ENCODE results near the gene TMEM98. TPM values are rescaled to one million over a fixed set of nuclear protein-coding genes. Genes with fewer than 3 reads are reported as not detected.
"Not testable (repeated sequence)": the region's sequence is repeated elsewhere in the genome, so short reads cannot be mapped to it uniquely, and the experiment has no call there.

TMEM98 gene
- total and polyA plus RNA-seq, 2 donors from 2014 or later = 44.0 to 57.1 TPM

DNA sequence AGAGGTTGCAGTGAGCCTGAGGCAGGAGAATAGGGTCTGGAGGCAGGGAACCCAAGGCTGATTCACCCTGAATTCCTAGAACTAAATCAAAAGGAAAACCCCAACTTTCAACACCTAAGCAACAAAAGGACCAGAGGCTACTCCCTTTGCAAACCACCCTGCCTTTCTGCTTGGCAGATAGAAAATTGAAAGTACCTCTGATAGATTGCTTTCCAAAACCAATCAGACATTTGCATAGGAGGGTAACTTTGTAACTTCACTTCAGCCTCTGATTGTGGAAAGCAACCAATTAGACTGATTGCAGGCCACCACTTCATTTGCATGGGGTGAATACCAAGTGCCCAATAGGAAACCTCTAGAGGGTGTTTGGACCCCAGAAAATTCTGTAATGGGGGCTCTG is 10.9 kb upstream of the TMEM98 start:
- Histone ChIP-seq H3K27me3 (ENCODE audit: control insufficient read depth, insufficient read depth, low read length) (no peaks in the 10 kb centered on the region), H3K27ac (ENCODE audit: low read depth in 2 of 2, low read length in 2 of 2) (no peak overlapping the region), H3K4me3 (ENCODE audit: low read length in 3 of 3) (no peak overlapping the region), H3K9ac (ENCODE audit: low read length in 3 of 3) (no peak overlapping the region), H3K4me1 (ENCODE audit: control insufficient read depth in 2 of 3, insufficient read depth in 2 of 3, low read depth in 1 of 3, low read length in 3 of 3) (no peaks in the 10 kb centered on the region), H3K36me3 (ENCODE audit: control insufficient read depth in 2 of 3, insufficient read depth in 3 of 3, low read length in 3 of 3) (no peaks in the 10 kb centered on the region), H3K9me3 (ENCODE audit: control insufficient read depth in 2 of 3, insufficient read depth in 1 of 3, low read length in 3 of 3) (no peaks in the 10 kb centered on the region)
- TF ChIP-seq, protein P1, sequence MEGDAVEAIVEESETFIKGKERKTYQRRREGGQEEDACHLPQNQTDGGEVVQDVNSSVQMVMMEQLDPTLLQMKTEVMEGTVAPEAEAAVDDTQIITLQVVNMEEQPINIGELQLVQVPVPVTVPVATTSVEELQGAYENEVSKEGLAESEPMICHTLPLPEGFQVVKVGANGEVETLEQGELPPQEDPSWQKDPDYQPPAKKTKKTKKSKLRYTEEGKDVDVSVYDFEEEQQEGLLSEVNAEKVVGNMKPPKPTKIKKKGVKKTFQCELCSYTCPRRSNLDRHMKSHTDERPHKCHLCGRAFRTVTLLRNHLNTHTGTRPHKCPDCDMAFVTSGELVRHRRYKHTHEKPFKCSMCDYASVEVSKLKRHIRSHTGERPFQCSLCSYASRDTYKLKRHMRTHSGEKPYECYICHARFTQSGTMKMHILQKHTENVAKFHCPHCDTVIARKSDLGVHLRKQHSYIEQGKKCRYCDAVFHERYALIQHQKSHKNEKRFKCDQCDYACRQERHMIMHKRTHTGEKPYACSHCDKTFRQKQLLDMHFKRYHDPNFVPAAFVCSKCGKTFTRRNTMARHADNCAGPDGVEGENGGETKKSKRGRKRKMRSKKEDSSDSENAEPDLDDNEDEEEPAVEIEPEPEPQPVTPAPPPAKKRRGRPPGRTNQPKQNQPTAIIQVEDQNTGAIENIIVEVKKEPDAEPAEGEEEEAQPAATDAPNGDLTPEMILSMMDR (IDR thresholded peaks at IDR 0.05; ENCODE audit: borderline replicate concordance, extremely low read depth, insufficient read depth) = no peak
- DNase-seq = no peak
- no peak for FAIRE-seq
- intact Hi-C loops (cut with DNase I) = no loop called here

DNA sequence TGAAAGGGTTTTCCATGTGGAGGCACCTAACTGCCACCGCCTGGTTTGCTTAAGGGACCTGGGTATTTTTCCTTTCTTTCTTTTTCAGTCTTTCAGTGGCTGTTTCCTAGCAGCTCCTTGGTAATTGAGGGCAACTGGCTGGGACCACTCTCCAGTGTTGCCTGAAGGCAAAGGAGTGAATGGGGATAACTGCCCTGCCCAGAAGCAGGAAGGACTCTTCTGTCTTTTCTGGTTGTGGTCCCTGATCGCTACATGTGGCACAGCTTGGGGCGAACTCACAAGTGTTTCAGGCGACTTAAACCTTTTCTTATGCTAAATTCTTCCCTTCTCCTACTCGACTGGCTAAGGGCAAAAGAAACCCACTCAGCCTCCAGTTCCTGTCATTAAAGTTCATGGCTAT is 10.1 kb upstream of the TMEM98 start:
- DNase-seq (no peak), FAIRE-seq (no peak)
- Histone ChIP-seq H3K36me3 (ENCODE audit: control insufficient read depth in 2 of 3, insufficient read depth in 3 of 3, low read length in 3 of 3) (no peaks in the 10 kb centered on the region), H3K4me1 (ENCODE audit: control insufficient read depth in 2 of 3, insufficient read depth in 2 of 3, low read depth in 1 of 3, low read length in 3 of 3) (no peaks in the 10 kb centered on the region), H3K9me3 (ENCODE audit: control insufficient read depth in 2 of 3, insufficient read depth in 1 of 3, low read length in 3 of 3) (no peaks in the 10 kb centered on the region), H3K27me3 (ENCODE audit: control insufficient read depth, insufficient read depth, low read length) (no peaks in the 10 kb centered on the region), H3K9ac (ENCODE audit: low read length in 3 of 3) (no peak overlapping the region), H3K27ac (ENCODE audit: low read depth in 2 of 2, low read length in 2 of 2) (no peak overlapping the region), H3K4me3 (ENCODE audit: low read length in 3 of 3) (no peak overlapping the region)
- intact Hi-C loops (cut with DNase I) = no loop called here
- TF ChIP-seq, protein P1 (IDR thresholded peaks at IDR 0.05; ENCODE audit: borderline replicate concordance, extremely low read depth, insufficient read depth) = no peak

DNA sequence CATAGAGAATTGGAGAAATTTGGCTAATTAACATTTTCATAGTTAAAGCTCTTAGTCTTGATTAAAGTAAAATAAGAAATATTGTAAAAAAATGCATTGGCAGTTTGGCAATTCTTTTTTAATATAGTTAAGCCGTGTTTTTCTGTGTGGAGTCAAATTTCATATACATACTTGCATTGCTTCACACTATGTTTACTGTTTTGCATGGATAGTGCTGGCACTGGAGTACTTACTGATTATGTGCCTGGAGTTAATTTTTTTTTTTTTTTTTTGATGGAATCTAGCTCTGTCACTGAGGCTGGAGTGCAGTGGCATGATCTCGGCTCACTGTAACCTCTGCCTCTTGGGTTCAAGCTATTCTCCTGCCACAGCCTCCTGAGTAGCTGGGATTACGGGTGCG is 8.1 kb upstream of the TMEM98 start:
- H3K4me1 ChIP-seq (ENCODE audit: control insufficient read depth in 2 of 3, insufficient read depth in 2 of 3, low read depth in 1 of 3, low read length in 3 of 3); intact Hi-C loops (cut with DNase I); H3K27me3 ChIP-seq (ENCODE audit: control insufficient read depth, insufficient read depth, low read length); FAIRE-seq; DNase-seq; H3K9me3 ChIP-seq (ENCODE audit: control insufficient read depth in 2 of 3, insufficient read depth in 1 of 3, low read length in 3 of 3); H3K9ac ChIP-seq (ENCODE audit: low read length in 3 of 3); H3K4me3 ChIP-seq (ENCODE audit: low read length in 3 of 3); H3K36me3 ChIP-seq (ENCODE audit: control insufficient read depth in 2 of 3, insufficient read depth in 3 of 3, low read length in 3 of 3); H3K27ac ChIP-seq (ENCODE audit: low read depth in 2 of 2, low read length in 2 of 2): not testable (repeated sequence)

DNA sequence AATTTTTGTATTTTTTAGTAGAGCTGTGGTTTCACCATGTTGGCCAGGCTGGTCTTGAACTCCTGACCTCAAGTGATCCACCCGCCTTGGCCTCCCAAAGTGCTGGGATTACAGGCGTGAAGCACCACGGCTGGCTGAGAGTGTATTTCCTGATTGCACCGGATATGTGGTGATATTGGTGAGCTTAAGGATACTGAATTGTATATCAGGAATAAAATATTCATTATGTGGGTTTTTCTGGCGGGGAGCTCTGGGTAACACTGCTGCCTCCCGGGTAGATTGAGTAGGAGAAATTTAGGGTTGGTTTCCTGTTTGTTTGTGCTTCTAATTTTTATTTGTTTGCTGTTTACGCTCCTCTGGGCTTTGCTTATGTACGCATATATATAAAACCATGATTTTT is 7.7 kb upstream of the TMEM98 start:
- Histone ChIP-seq H3K27me3 (ENCODE audit: control insufficient read depth, insufficient read depth, low read length) (no peaks in the 10 kb centered on the region), H3K9ac (ENCODE audit: low read length in 3 of 3) (no peak overlapping the region), H3K27ac (ENCODE audit: low read depth in 2 of 2, low read length in 2 of 2) (no peak overlapping the region), H3K4me1 (ENCODE audit: control insufficient read depth in 2 of 3, insufficient read depth in 2 of 3, low read depth in 1 of 3, low read length in 3 of 3) (no peaks in the 10 kb centered on the region), H3K4me3 (ENCODE audit: low read length in 3 of 3) (no peak overlapping the region), H3K36me3 (ENCODE audit: control insufficient read depth in 2 of 3, insufficient read depth in 3 of 3, low read length in 3 of 3) (no peaks in the 10 kb centered on the region), H3K9me3 (ENCODE audit: control insufficient read depth in 2 of 3, insufficient read depth in 1 of 3, low read length in 3 of 3) (no peaks in the 10 kb centered on the region)
- DNase-seq (no peak), FAIRE-seq (no peak)
- intact Hi-C loops (cut with DNase I) = no loop called here
- TF ChIP-seq, protein P1 (IDR thresholded peaks at IDR 0.05; ENCODE audit: borderline replicate concordance, extremely low read depth, insufficient read depth) = no peak
